HG03103 (cell line): ENCODE data around the gene LRRC4C.

Experiments
- ATAC-seq: cut with Tn5 transposase; IDR thresholded peaks from one replicate; pipeline ENCODE4 v1.9.1; 2021; ENCODE audit warnings: low read depth; ENCODE audit not compliant: unreplicated experiment

LRRC4C gene

GRCh38 chr11:41334007-41334933, 125.2 kb downstream of the LRRC4C start:
- no peak for ATAC-seq

DNA sequence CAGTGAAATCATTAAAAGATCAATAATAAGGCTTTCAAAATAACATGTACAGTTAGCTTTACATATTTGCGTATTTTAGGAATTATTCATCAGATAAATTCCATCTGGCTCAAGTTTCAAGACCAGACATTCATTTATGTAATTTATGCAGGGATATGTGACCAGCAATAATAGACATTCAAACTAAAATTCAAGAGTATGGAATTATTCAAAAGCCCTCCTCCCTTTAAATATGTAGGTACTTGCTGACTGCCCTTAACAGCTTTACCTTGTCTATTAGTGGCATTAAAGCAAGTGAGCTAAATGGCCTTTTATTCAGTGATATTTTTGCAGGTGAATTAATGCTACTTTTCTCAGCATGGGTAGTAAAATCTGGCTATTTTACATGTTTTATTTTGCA, 126.1 kb downstream of the LRRC4C start:
- ATAC-seq, result no peak

DNA sequence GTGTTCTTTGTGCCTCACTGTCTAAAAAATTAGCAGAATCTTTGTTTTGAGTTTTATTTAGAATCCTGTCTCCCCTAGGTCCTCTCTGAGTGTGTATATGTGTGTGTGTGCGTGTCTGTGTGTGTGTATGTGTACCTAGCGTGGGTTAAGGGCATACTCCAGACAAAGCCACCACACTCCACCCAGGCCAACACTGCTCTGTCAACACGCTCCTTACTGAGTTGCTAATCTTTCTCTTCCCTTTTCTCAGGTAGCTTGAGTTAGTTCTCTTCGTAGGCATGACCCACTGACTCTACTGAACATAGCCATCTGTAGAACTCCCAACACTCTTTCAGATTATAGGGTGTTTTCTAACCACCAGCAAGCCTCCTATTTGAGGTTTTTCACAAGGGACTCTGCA, 131.1 kb downstream of the LRRC4C start:
- ATAC-seq, result no peak

DNA sequence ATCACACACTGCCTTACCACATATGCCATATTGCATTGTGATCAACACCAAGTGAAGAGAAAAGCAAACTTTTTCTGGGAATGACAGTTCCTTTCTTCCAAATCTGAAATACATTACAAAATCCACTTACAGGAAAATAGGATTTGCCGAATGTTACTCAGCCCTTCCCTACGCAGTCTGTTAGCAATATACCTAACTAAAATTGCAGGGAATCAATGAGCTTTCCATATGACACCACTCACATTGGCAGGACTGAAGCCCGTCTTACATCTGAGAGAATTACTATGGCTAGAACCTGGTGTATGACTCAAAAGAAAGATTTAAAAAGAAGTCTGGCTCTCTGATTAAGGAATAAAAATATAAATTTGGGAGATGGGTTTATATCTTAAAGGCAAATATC, 136.0 kb downstream of the LRRC4C start:
- no peak for ATAC-seq

- ATAC-seq, result no peak
These were observed 138.8 kb downstream of the LRRC4C start for GRCh38 chr11:41320653-41321052.

GRCh38 chr11:41320238-41320637, 139.2 kb downstream of the LRRC4C start:
- ATAC-seq, result no peak

GRCh38 chr11:41319434-41319833, 140.0 kb downstream of the LRRC4C start:
- ATAC-seq, result no peak

DNA sequence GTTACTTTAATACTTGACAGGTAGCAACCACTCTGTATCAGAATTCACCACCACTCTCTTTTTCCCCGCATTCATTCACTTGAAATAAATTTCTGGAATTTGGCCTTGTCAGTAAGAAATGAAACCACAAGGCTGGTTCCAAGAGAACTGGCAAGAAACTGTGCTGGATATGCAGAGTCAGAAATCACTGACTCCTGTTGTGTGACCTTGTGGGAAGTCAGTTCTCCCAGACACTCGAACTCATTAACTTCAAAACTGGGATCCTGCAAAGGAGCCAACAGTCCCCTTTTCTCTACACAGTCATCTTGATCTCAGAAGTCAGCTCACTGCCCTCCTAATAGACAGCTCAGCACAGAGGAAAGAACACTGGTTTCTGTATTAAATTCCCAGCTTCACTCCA, 142.7 kb downstream of the LRRC4C start:
- ATAC-seq, result no peak

GRCh38 chr11:41313226-41313625, 146.2 kb downstream of the LRRC4C start:
- no peak for ATAC-seq

DNA sequence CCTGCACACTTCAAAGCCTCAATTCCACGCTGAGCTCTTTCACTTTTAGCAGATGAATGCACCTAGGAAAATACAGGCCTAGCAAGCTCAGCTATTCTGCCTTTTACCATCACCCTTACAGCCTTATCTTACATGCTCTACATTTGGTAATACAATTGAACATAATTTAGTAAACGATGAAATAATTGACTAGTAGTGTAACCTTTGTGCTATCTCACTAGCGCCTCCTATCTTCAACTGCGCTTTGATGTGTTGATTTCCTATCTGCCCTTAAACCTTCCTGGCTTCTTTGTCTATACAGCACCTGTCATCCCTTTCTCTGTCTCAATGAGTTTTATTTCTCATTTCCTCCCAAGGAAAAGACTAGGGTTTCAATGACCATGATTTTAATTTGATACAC, 149.7 kb downstream of the LRRC4C start:
- peak; percentile 13 for ATAC-seq

DNA sequence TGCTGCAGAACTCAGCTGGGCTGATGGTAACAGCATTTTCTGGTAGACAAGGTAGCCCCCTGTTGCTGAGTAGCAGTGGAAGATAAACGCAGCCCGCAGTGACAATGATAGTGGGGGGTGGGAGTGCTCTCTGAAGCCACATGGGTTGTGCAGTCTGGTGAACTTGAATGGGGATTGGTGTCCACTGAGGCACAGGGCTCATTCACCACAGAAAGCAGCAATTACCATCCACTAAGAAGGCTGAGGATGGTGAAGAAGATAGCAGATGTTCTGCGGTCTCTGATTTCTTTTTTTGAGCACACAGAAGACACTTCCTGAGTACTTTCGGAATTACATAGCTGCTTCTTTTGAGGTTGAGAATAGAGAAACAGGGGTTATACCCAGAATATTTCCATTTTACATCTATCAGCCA, 150.3 kb downstream of the LRRC4C start:
- peak; percentile 78 for ATAC-seq

DNA sequence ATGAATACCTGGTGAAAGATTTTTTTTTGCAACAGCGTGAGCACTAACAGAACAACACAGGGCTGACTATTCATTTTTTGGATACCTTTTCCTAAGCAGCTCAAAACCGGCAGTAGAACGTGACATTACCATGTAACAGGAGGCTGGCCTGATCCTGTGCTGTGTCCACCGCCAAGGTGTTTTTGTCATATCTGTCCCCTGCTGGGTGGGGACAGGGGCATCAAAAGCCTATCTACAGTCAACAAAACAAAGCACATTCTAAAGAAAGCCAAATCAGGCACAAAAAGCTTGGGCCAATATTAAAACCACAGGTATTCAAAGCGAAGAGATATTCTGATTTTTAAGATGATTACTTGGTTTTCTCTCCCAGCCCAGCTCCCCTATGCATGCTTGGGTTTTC, 151.2 kb downstream of the LRRC4C start:
- no peak for ATAC-seq

GRCh38 chr11:41307296-41308080, 152.0 kb downstream of the LRRC4C start:
- ATAC-seq, result no peak

GRCh38 chr11:41306431-41306830, 153.0 kb downstream of the LRRC4C start:
- ATAC-seq, result no peak

GRCh38 chr11:41301023-41301422, 158.4 kb downstream of the LRRC4C start:
- ATAC-seq, result no peak

GRCh38 chr11:41289408-41289807, 170.0 kb downstream of the LRRC4C start:
- peak; percentile 89 for ATAC-seq

GRCh38 chr11:41286751-41287150, 172.7 kb downstream of the LRRC4C start:
- ATAC-seq, result no peak

GRCh38 chr11:41284354-41284753, 175.1 kb downstream of the LRRC4C start:
- ATAC-seq, result no peak

DNA sequence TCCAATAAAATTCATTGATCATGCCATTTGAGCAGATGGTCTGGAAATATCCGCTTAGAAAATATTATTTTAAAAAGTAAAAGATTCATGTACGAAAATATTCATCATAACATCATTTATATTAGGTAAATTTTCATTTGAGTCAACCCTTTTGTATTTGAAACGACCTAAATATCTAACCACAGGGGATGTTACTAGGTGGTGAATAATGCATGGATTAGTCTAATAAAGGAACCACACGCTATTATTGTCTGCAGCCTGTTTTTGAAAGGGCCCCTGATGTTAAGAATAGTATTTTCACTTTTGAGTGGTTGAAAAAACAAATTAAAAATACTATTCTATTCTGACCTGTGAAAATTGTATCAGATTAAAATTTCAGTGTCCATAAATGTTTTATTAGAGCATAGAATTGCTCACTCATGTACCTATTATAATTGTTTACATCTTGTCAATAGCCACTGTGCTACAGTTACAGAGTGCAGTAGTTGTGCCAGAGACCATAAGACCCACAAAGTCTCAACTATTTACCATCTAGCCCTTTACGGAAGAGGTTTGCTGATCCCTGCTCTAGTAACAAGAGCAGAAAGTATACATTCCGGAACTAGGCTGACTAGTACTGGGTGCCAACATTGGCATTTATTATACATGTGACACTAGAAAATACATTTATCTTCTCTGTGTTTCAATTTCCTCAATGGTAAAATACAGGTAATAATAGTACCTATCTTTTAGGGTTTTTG, 176.1 kb downstream of the LRRC4C start:
- ATAC-seq, result no peak

GRCh38 chr11:41282395-41282794, 177.1 kb downstream of the LRRC4C start:
- ATAC-seq, result no peak

- no peak for ATAC-seq
These were observed 178.2 kb downstream of the LRRC4C start for GRCh38 chr11:41281131-41281742.
